MM.1S (cell line): Measurements from ENCODE around the gene HBE1.
A peak's percentile ranks its signal among the peaks of the same experiment; 100 is the strongest.

ENCODE experiments used
- DNase-seq: peaks from one replicate; pipeline ENCODE4 v3.0.0-alpha.2; 2015
- H2AFZ ChIP-seq: fragments of 300-600 bp; sonication (generic); 2 replicates; pipeline ENCODE4 v1.6.0; 2016; ENCODE audit warnings: antibody characterized with exemption, low read length
- H3F3A ChIP-seq: fragments of 300-600 bp; sonication (generic); 2 replicates; pipeline ENCODE4 v1.6.1; 2016; ENCODE audit warnings: mild to moderate bottlenecking, antibody characterized with exemption, low read length, moderate library complexity, mixed read lengths; ENCODE audit not compliant: insufficient read depth
- H3K27ac ChIP-seq: fragments of 300-600 bp; sonication (generic); 2 replicates; pipeline ENCODE4 v1.5.1; 2016; ENCODE audit warnings: mild to moderate bottlenecking, low read length
- H3K27me3 ChIP-seq: fragments of 300-600 bp; sonication (generic); replicated peaks from 2 replicates; pipeline ENCODE4 v1.6.0; 2016; ENCODE audit warnings: low read length; ENCODE audit not compliant: insufficient read depth
- H3K36me3 ChIP-seq: fragments of 300-600 bp; sonication (generic); replicated peaks from 2 replicates; pipeline ENCODE4 v1.6.1; 2016; ENCODE audit warnings: mild to moderate bottlenecking, low read length, mixed read lengths; ENCODE audit not compliant: insufficient read depth
- H3K4me1 ChIP-seq: fragments of 300-600 bp; sonication (generic); 2 replicates; pipeline ENCODE4 v1.6.1; 2016; ENCODE audit warnings: low read length, mixed read lengths
- H3K4me2 ChIP-seq: fragments of 300-600 bp; sonication (generic); 2 replicates; pipeline ENCODE4 v1.6.0; 2016; ENCODE audit warnings: low read depth, low read length
- H3K4me3 ChIP-seq: fragments of 300-600 bp; sonication (generic); 2 replicates; pipeline ENCODE4 v1.5.1; 2016; ENCODE audit warnings: low read length, mixed read lengths
- H3K79me2 ChIP-seq: fragments of 300-600 bp; sonication (generic); 2 replicates; pipeline ENCODE4 v1.6.1; 2016; ENCODE audit warnings: mixed run types, low read length, mixed read lengths
- H3K9ac ChIP-seq: fragments of 300-600 bp; sonication (generic); 2 replicates; pipeline ENCODE4 v1.6.1; 2016; ENCODE audit warnings: low read length, mixed read lengths
- H3K9me2 ChIP-seq: fragments of 300-600 bp; sonication (generic); replicated peaks from 2 replicates; pipeline ENCODE4 v1.6.1; 2016; ENCODE audit warnings: mild to moderate bottlenecking, low read length, mixed read lengths; ENCODE audit not compliant: insufficient read depth
- H3K9me3 ChIP-seq: fragments of 300-600 bp; sonication (generic); replicated peaks from 2 replicates; pipeline ENCODE4 v1.6.1; 2016; ENCODE audit warnings: mild to moderate bottlenecking, low read length, mixed read lengths; ENCODE audit not compliant: insufficient read depth
- H4K20me1 ChIP-seq: fragments of 300-600 bp; sonication (generic); 2 replicates; pipeline ENCODE4 v1.6.1; 2016; ENCODE audit warnings: mild to moderate bottlenecking, low read length, moderate library complexity, mixed read lengths; ENCODE audit not compliant: insufficient read depth
- EZH2 ChIP-seq: fragments of 300-600 bp; sonication (generic); optimal IDR thresholded peaks from 2 replicates; pipeline ENCODE3; 2017; ENCODE audit warnings: low read depth, mild to moderate bottlenecking, antibody characterized with exemption, low read length, mixed read lengths
- EZH2phosphoT487 ChIP-seq: fragments of 300-600 bp; sonication (generic); IDR thresholded peaks from 2 replicates; pipeline ENCODE4 v1.6.1; 2018; ENCODE audit warnings: antibody characterized with exemption, low read length
- TF ChIP-seq, protein P1 (sequence below): fragments of 300-600 bp; sonication (generic); IDR thresholded peaks from 2 replicates; pipeline ENCODE4 v1.5.1; 2016; ENCODE audit warnings: antibody characterized with exemption, low read length, mixed read lengths

The HBE1 gene

DNA sequence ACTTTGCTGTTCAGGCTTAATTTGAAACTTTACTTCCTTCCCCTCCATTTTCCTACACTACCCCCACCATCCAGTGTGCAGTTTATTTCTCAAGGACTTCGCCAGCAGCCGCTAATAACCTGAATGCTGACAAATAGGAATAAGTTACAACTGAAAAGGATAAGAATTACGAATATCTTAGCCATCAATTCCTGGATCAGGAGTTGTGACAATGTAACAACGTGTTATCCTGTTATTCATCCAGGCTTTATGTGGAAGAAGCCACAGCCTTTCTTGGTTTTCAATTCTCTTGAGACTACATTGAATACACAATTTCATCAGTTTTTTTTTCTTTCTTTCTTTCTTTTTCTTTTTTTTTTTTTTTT lies 25.9 kb downstream of the HBE1 start:
- no peaks in the 10 kb centered on the region for H3K79me2 ChIP-seq
- no peak overlapping the region for H3K27ac ChIP-seq
- no peak overlapping the region for H3K9ac ChIP-seq
- no peaks in the 10 kb centered on the region for H3K9me3 ChIP-seq
- H3K4me2 ChIP-seq, result no peak overlapping the region
- no peak overlapping the region for H2AFZ ChIP-seq
- H3K27me3 ChIP-seq, result no peaks in the 10 kb centered on the region
- no peak for TF ChIP-seq EZH2
- TF ChIP-seq EZH2phosphoT487, result no peak
- TF ChIP-seq, protein P1, sequence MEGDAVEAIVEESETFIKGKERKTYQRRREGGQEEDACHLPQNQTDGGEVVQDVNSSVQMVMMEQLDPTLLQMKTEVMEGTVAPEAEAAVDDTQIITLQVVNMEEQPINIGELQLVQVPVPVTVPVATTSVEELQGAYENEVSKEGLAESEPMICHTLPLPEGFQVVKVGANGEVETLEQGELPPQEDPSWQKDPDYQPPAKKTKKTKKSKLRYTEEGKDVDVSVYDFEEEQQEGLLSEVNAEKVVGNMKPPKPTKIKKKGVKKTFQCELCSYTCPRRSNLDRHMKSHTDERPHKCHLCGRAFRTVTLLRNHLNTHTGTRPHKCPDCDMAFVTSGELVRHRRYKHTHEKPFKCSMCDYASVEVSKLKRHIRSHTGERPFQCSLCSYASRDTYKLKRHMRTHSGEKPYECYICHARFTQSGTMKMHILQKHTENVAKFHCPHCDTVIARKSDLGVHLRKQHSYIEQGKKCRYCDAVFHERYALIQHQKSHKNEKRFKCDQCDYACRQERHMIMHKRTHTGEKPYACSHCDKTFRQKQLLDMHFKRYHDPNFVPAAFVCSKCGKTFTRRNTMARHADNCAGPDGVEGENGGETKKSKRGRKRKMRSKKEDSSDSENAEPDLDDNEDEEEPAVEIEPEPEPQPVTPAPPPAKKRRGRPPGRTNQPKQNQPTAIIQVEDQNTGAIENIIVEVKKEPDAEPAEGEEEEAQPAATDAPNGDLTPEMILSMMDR, result no peak
- no peaks in the 10 kb centered on the region for H4K20me1 ChIP-seq
- H3K4me1 ChIP-seq, result peaks cover 24% of the 10 kb centered on the region
- no peaks in the 10 kb centered on the region for H3K36me3 ChIP-seq
- no peak for DNase-seq
- no peaks in the 10 kb centered on the region for H3K9me2 ChIP-seq
- H3F3A ChIP-seq, result no peaks in the 10 kb centered on the region
- H3K4me3 ChIP-seq, result no peak overlapping the region

DNA sequence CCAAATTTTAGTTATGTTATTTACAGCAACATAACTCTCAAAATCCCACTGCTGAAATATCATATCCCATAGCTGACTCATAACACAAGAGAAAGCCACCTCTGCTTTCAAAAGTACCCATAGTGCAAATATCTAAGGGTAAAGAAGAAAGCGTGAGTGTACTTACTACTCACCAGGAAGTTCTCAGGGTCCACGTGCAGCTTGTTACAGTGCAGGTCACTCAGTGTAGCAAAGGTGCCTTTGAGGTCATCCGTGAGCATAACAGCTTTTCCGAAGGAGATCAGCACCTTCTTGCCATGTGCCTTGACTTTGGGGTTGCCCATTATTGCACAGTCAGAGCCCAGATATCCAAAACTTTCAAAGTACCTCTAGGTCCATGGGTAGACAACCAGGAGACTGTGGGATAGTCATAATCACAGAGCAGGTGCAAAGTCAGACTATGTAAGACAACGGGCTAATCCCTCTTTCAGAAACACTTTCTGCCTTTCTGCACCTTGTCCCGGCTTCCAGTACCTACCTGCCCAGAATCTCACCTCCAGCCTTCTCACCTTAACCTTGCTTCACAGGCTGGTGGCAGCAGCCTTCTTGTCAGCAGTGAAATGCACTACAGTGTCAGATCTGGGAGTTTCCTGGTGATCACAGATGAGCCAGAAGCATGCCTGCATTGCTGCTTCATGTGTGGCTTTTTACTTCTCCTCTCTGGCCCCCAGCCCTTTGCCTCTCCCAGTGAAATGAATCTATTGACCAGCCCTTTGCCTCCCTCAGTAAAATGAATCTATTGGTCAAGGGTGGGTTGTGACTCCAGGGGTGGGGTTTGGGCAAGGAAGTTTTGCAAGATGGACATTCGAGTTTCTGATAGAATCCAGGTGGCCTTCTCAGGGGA lies 26.6 kb downstream of the HBE1 start:
- TF ChIP-seq, protein P1, result no peak
- TF ChIP-seq EZH2phosphoT487, result no peak
- no peak for TF ChIP-seq EZH2
- H3K9ac ChIP-seq, result no peak overlapping the region
- no peaks in the 10 kb centered on the region for H3K79me2 ChIP-seq
- H2AFZ ChIP-seq, result no peak overlapping the region
- H3F3A ChIP-seq, result no peaks in the 10 kb centered on the region
- peak; percentile 41 for DNase-seq
- peaks cover 24% of the 10 kb centered on the region for H3K4me1 ChIP-seq
- no peaks in the 10 kb centered on the region for H3K36me3 ChIP-seq
- no peaks in the 10 kb centered on the region for H4K20me1 ChIP-seq
- H3K27ac ChIP-seq, result no peak overlapping the region
- H3K4me3 ChIP-seq, result no peak overlapping the region
- no peaks in the 10 kb centered on the region for H3K9me3 ChIP-seq
- no peaks in the 10 kb centered on the region for H3K27me3 ChIP-seq
- no peaks in the 10 kb centered on the region for H3K9me2 ChIP-seq
- no peak overlapping the region for H3K4me2 ChIP-seq

DNA sequence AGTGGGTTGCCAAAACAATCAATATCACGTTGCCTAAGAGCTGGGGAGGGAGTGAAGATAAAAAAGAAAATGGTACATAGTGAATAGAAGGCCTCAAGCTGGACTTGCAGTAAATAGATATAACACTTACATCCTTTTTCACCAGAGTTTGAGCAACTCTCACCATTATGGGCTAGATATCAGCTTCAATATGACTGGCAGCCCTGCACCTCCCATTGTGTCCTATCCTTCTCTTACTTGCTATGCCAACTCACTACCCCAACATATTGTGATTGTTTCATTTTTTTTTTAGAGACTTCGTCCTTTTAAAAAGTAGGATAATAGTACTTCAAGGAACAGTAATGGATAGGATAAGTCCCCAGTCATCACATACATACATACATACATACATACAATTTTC lies 27.5 kb downstream of the HBE1 start:
- H2AFZ ChIP-seq, result peak overlapping the region; percentile 46; the same call in 1 of the 2 replicates
- H4K20me1 ChIP-seq, result no peaks in the 10 kb centered on the region
- DNase-seq, result no peak

More for the DNA sequence above, 27.5 kb downstream of the HBE1 start:
- no peaks in the 10 kb centered on the region for H3F3A ChIP-seq
- no peak overlapping the region for H3K27ac ChIP-seq
- H3K4me3 ChIP-seq, result no peak overlapping the region
- H3K9me2 ChIP-seq, result no peaks in the 10 kb centered on the region
- no peaks in the 10 kb centered on the region for H3K27me3 ChIP-seq
- no peaks in the 10 kb centered on the region for H3K36me3 ChIP-seq
- TF ChIP-seq, protein P1, result no peak
- TF ChIP-seq EZH2phosphoT487 (no peak), EZH2 (no peak)
- H3K79me2 ChIP-seq, result no peaks in the 10 kb centered on the region
- H3K4me1 ChIP-seq, result peaks cover 24% of the 10 kb centered on the region
- peak overlapping the region; percentile 50; the same call in 1 of the 2 replicates for H3K4me2 ChIP-seq
- no peaks in the 10 kb centered on the region for H3K9me3 ChIP-seq
- H3K9ac ChIP-seq, result no peak overlapping the region
